HG03432 (cell line): ENCODE results near the gene SMARCA2.

Source experiments
- ATAC-seq: cut with Tn5 transposase; IDR thresholded peaks from one replicate; pipeline ENCODE4 v1.9.1; 2021; ENCODE audit warnings: mild to moderate bottlenecking, moderate library complexity; ENCODE audit not compliant: unreplicated experiment

Gene SMARCA2

DNA sequence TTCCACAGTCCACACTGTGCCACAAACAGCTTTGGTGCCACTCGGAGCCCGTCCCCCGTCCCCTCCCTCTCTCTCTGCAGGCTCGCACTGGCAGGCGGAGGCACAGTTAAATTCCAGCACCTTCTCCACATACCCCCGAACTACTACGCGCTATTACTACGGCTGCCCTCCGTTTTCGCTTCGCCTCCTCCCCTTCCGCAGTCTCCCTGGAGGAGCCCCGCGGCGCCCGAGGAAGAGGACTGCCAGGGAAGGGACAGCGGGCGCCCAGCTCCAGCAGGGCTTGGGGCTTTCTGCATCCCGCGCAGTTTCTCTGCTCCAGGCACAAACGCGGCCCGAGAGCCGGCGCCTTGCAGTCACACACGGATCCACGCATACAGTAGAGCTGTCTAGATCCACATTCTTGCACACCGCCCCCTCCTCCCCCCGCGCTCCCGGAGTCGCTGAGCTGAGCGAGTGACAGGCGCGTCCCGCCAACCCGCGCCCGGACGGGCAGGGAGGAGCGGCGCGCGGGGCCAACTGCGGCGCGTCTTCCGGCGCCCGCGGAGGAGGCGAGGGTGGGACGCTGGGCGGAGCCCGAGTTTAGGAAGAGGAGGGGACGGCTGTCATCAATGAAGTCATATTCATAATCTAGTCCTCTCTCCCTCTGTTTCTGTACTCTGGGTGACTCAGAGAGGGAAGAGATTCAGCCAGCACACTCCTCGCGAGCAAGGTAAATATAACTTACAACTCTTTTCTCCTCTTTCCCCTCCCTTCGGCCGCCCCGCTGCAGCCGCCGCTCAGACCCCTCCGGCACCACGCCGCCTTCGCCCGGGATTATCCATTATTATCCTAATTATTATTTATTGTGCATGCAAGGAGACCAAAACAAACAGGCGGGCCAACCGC is at the start of gene SMARCA2:
Gene SMARCA2 (plus strand): TSS at position 652 of the 885 bp plus-strand sequence. CDS start 13,676 bp downstream, outside the sequence.
- peak; percentile 80 for ATAC-seq

DNA sequence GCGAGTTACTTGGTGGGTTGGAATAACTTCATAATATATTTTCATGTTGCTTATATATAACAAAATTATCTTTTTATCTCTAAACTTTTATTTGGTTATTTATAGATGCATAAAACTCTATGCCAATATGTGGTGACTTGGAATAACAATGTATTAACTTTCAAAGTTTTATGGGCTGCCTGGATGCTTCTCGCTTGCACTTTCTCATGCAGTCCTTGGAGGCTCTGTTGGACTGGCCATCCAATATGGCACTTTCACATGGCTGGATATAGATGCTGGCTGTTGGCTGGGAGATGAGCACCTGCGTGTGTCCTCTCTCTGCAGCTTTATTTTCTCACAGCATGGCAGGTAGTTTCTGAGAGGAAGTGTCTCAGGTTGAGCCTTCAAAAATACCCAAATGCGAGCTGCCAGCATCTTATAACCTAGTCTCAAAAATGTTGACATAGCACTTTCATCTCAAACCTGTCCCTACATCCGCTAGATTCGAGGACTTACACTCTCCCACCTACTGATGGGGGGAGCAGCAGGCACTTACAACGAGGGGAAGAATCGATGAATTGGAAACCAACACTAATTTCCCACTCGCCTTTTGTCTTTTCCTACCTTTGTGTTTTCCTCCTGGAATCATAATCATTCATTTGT is 48.3 kb upstream of the SMARCA2 start:
- no peak for ATAC-seq

DNA sequence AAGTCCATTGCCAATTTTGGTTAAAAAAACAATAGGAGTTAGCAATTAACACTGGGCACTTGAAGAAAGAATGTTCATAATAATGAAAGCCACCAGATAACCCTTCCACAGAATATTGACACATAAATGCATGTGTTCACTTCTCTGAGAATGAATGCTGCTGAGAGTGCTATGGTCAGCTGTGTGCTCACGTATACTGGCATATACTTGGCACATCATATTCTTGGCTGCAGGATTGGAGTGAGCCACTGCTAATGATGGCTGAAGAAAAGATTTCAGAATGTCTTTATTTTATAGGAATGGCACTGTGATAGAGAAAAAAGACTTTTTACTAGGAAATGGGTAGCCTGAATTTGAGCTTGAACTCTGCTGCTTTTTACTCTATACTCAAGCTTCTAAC is 46.0 kb upstream of the SMARCA2 start:
- ATAC-seq = no peak

DNA sequence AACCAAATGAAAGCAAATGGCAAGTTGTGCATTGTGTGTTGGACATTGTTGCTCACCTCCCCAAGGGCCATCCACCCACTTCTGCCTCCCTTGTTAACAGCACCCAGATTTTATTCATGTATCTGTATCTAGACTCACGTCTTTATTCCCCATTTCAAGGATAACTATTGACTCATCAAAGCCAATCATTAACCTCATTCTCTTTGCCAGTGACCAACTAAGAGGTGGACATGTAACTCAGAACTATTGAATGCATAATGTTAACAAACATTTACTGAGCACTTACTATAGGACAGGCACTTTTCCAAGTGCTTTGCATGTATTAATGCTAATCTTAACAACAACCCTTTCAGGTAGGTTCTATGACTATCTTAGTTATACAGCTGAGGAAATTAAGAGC is 45.2 kb upstream of the SMARCA2 start:
- no peak for ATAC-seq

DNA sequence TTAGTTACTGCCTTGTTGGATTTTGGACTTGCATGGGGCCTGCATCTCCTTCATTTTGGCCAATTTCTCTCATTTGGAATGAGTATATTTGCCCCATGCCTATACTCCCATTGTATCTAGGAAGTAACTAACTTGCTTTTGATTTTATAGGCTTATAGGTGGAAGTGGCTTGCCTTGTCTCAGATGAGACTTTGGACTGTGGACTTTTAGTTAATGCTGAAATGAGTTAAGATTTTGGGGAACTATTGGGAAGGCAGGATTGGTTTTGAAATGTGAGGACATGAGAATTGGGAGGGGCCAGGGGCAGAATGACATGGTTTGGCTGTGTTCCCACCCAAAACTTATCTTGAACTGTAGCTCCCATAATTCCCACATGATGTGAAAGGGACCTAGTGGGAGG is 42.5 kb upstream of the SMARCA2 start:
- no peak for ATAC-seq

DNA sequence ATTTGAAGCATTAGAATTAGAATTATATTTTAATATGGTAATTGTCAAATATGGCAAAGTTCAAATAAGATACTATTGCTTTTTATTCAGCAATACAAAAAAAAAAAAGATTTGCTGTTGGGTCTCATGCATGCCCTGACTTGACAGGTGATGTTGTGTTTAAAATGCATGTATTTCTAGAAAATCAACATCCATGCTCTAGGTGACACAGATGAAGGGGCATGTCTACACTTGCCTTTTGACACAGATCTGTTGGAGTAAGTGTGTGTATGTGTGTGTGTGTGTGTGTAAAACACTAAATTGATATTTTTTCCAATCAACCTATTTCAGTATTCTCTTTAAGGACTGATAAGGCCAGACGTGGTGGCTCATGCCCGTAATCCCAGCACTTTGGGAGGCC is 38.1 kb upstream of the SMARCA2 start:
- ATAC-seq = no peak

DNA sequence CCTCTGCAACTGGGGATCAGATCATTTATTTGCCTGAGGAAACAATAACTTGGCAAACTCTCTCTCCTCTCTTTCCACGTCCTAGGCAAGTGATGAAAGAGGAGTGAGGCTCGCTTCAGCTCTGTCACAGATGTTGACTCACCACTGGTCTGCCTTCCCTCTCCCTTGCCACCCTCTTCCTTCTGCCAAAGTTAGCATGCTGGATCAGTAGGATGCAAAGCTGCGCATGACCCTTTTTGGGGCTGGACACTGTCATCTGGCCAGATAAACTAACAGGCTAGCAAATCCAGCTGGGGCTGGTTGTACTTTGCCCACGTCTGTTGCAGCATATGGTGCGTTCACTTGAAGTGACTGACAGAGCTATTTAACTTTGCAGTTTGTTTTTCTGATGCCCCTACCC is 36.2 kb upstream of the SMARCA2 start:
- ATAC-seq = no peak

DNA sequence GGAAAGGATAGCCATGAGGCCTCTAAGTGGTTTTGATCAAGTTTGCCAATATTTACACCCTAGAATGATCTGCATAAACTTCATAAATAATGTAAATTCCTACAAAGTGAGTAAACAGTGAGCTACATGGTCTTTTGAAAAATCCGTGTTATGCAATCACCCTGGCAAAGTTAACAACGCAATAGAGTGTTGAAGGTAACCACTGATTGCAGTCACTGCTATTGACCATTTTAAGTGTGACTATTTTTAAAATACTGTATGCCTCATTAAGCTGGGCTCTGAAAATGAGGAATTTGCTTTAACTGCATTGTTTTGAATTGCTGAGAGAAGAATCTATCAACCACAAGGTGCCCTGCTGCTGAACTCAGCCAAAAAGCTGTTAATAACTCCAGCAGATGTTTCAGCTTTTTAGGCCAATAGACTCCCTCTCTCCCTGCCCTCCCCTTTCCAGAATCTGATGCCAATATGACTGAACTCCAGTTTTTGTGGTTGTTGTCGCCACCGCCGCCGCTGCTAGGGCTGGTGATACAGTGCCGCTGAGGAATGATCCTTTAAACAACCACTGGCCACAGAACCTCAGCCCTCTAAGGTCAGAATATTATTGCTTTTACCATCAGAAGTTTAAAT is 35.3 kb upstream of the SMARCA2 start:
- no peak for ATAC-seq

DNA sequence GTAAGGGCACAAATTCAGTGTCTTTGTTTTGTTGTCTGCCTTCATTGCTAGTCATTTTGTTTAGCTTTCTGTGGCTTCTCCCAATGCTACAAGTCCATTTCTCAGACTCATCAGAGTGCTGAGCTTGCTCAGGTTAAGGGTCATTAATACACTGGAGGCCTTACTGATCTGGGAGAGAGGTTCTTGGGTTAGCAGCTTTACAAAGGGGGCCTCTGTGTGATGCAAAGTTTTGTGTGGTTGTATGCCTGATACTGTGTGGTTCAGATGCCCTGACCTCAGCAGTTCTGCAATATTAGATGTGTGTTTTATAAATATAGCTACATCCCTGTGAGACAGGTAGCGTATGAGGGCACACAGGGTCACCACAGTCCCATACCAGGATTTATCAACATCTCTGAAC is 34.8 kb upstream of the SMARCA2 start:
- no peak for ATAC-seq

DNA sequence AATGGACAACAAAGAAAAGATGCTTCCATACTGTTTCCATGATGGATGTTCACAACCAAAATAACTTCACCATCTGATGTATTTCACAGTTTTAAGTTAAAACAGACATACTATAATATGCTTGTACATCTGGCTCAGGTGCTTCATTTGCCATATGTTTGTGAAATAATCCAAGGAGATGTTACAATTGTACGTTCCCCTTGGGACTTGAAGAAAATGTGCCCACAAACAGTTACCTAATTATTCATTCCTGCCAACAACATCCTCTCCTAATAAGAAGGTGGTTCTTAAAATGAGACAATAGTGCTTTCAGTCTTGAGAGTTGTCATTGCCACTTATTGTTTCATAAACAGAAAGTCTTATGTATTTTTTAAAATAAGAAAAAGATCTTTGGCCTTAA is 33.1 kb upstream of the SMARCA2 start:
- no peak for ATAC-seq

DNA sequence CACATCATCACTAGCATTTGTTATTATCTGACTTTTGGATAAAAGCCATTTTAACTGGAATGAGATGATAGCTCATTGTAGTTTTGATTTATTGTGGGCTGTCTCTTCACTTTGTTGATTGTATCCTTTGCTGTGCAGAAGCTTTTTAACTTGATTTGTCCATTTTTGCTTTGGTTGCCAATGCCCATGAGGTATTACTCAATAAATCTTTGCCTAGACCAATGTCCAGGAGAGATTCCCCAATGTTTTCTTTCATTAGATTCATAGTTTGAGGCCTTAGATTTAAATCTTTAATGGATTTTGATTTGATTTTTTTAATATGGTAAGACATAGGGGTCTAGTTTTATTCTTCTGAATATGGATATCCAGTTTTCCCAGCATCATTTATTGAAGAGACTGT is 28.8 kb upstream of the SMARCA2 start:
- ATAC-seq = no peak

DNA sequence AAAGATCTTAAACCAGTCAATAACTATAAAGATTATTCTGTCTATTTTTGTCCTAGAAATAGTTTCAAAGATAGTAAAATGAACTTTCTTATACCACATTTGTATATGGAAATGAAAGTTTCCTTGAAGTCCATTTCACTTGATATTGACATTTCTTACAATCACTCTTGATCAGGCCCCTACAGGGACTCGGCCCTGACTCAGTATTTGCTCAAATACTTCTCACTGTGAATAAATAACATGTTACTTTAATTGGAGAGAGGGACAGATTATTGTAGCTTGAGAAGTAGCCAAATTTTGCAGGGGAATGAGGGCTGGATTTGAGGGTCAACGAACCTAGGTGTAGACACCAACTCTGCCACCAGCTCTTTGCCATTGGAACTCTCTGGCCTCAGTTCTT is 25.6 kb upstream of the SMARCA2 start:
- ATAC-seq = no peak

DNA sequence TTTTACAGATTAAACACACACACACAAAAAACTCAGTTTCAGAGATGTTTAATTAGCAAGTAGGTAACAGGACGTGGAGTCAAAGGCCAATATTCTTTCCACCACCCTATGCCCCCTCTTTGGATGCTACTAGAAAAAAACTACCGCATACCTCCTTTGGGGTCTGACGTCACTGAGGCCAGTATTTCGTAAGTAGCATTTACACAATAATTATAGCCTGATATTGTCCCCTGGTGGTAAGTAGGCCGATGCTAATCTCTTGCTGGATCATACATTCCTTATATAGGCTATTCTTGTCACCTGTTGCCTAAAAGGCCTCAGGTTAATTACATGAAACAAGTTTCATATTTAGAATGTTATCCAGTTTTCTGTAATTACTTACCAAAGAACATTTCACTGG is 21.0 kb upstream of the SMARCA2 start:
- ATAC-seq = no peak

DNA sequence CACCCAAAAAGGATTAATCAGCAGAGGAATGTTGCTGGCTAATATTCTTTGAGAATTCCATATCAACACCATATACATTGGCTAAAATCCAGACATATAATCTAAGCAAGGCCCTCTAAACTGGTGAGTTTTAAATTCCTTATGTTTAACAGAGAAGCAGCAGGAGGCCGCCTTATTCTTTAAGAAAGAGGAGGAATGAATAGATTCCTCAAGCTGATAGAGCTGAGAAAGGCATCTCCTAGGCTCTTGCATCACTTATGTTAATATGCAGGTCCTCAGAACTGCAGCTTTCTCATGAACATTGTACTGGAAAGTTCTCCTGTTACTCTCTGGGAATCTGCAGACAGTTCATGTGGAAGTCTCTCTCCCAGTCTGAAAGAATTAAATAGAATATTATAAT is 20.1 kb upstream of the SMARCA2 start:
- ATAC-seq = no peak

DNA sequence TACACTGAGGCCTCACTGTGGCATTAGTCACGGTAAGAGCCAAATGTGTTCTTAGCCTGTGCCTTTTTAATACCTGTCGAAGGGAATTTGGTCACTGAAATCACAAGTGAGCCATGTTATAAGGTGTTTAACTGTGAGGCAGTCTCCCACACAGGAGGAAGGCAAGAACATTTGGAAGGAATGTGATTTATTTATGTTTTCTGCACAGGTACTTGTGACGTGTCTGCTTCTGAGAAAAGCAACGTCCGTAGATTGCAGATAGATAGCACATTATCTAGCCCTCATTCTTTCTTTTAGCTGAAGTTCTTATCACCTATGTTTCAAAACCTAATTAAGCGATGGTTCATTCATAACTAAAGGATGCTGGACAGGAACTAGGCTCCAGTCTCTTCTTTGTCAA is 19.0 kb upstream of the SMARCA2 start:
- no peak for ATAC-seq

DNA sequence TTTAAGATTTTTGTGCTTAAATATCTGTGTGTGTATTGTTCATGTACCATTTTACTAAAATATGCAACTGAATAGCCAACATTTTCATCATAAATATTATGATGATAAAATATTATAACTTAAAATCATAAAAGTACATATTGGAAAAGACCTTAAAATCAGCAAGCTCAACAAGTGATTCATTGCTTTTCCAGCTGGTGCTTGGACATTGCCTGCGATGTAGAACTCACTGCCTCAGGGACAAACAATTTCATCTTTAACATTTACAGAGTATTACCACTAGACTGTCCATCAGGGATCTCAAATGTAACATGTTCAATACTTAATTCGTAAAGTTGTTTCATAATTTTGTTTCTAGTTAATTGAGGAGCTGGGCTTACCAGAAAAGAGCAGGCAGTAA is 17.5 kb upstream of the SMARCA2 start:
- no peak for ATAC-seq

DNA sequence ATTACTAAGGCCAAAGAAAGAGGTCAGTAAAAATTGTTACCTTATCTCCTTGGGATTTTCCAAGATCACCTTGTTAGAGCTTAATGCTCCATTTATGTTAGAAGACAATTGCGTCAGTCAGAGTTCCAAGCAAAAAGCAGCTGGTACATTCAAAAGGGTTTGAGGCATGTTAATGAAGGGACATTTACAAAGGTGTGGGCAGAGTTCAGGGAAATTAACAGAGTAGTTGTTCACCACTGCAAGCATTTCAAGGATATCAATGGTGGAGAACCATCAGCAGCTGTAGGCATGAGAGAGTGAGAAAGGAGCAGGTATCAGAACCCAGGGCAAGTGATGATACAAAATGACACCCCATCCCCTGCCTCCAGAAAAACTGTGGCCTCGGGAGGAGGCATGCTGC is 17.0 kb upstream of the SMARCA2 start:
- no peak for ATAC-seq

DNA sequence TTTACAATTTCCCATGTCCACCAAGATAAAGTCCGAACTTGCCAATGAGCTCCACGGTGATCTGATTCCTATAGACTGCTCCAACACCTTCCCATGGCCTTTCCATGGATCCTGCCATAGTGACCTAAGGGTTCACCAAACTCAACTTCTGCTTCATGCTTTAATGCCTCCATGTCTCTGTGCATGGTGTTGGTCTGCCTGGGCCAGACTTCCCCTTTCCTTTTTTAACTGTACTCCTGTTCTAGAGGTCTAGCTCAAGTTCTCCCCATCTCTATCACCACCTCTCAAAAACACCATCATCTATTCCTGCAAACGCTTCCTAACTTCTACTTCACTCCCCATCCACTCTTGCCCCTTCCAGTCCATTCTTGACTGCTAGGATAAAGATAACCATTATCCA is 14.8 kb upstream of the SMARCA2 start:
- ATAC-seq = no peak

DNA sequence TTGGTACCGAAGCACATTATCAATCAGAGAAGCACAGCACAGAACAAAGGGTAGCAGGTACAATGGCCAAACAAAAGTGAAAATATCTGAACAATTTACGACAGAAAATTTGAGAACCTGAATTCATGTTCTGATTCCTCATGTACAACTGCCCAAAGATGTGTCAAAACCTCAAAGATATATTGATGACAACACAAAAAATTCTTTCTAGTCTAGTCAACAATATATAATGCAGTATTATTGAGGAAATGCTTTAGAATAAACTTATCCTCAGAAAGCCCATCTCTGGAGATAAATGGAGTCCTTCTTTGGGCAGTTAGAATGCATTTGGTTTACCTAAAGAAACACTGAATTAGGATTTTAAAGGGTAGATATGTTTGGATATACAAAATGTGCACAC is 6.8 kb upstream of the SMARCA2 start:
- no peak for ATAC-seq

DNA sequence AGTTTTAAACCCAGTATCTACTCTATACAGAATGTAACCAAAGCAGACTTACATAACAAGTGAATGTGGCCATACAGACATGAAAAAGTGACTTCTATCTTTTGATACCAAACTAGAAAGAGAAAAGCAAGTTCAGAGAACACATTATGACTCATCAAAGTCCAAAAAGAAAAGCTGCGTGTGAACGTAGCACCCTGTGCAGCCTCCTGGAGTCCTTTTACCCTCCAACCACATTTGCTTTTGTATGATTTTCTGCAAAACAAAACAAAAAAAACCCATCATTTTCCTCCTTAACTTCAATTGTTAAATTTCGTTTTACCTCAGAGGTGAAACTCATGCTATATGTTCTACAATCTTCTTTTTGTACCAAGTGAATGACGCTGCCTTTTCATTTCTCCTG is 2.8 kb upstream of the SMARCA2 start:
- ATAC-seq = peak; percentile 21

DNA sequence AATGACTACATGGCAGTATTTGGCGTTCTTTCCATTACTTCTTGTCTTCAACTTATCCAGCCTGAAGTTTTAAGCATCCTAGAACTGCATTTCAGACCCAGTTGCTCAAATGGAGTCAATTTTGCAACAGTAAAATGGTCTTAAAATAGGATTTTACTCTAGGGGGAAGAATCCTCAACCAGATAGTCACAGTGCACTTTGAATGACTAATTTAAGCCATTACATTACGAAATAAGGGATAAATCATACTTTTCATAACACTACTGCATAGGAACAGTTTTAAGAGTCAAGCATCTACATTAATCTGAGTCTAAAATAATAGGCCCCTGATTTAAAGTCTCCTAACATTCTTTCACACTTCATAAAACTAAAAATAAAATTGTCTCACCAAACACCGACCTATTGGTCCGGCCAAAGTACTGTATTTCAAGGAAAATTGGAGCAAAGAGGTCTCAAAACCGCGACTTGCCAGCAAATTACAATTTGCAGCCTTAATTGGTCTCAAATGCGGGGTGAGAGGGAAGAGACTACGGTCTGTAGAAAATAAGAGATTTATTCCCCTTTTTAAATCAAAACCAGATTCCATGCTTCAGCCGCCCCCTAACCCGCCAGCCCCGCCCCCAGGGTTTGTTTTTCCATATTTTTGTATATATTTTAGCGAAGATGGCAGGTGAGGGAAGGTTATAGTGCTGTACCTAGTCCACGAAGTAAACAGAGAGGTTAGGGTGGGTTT is 1.2 kb upstream of the SMARCA2 start:
- no peak for ATAC-seq
